HK-2 (cell line): Measurements from ENCODE around the gene STOX1.
"Not testable (repeated sequence)": the region's sequence is repeated elsewhere in the genome, so short reads cannot be mapped to it uniquely, and the experiment has no call there.

Experiments
- DNase-seq: peaks from one replicate; pipeline ENCODE4 v3.0.0-alpha.2; 2018; ENCODE audit not compliant: unreplicated experiment

The STOX1 gene

GRCh38 chr10:68826764-68827591, at the start of gene STOX1:
STOX1 (plus strand) TSS chr10:68827531; CDS start chr10:68827624, 93 bp downstream.
- DNase-seq, result peak; percentile 80

GRCh38 chr10:68781613-68782574, 45.4 kb upstream of the STOX1 start:
- no peak for DNase-seq

- DNase-seq, result no peak
These were observed 42.9 kb upstream of the STOX1 start for GRCh38 chr10:68784476-68784875.

- DNase-seq, result no peak
These were observed 39.5 kb upstream of the STOX1 start for GRCh38 chr10:68787813-68788212.

GRCh38 chr10:68790476-68790875, 36.9 kb upstream of the STOX1 start:
- no peak for DNase-seq

- no peak for DNase-seq
These were observed 35.2 kb upstream of the STOX1 start for GRCh38 chr10:68792115-68792514.

GRCh38 chr10:68795886-68796532, 31.3 kb upstream of the STOX1 start:
- no peak for DNase-seq

GRCh38 chr10:68796605-68797004, 30.7 kb upstream of the STOX1 start:
- no peak for DNase-seq

GRCh38 chr10:68800211-68800610, 27.1 kb upstream of the STOX1 start:
- no peak for DNase-seq

GRCh38 chr10:68804692-68805091, 22.6 kb upstream of the STOX1 start:
- DNase-seq, result no peak

- not testable (repeated sequence) for DNase-seq
These were observed 16.5 kb upstream of the STOX1 start for GRCh38 chr10:68810830-68811229.

- DNase-seq, result no peak
These were observed 15.9 kb upstream of the STOX1 start for GRCh38 chr10:68811314-68812009.

GRCh38 chr10:68812420-68812819, 14.9 kb upstream of the STOX1 start:
- DNase-seq, result no peak

- DNase-seq, result no peak
These were observed 13.8 kb upstream of the STOX1 start for GRCh38 chr10:68813559-68813958.

GRCh38 chr10:68816796-68817412, 10.4 kb upstream of the STOX1 start:
- no peak for DNase-seq

GRCh38 chr10:68820359-68820758, 7.0 kb upstream of the STOX1 start:
- DNase-seq, result not testable (repeated sequence)

GRCh38 chr10:68822626-68823025, 4.7 kb upstream of the STOX1 start:
- DNase-seq, result not testable (repeated sequence)

- DNase-seq, result not testable (repeated sequence)
These were observed 245 bp downstream of the STOX1 start for GRCh38 chr10:68827592-68827959.

- not testable (repeated sequence) for DNase-seq
These were observed 811 bp downstream of the STOX1 start for GRCh38 chr10:68828083-68828601.

- no peak for DNase-seq
These were observed 1.5 kb downstream of the STOX1 start for GRCh38 chr10:68828833-68829232.

- DNase-seq, result no peak
These were observed 2.2 kb downstream of the STOX1 start for GRCh38 chr10:68829521-68829920.
